WTC11 (cell line): ENCODE data around the gene SCN4A. TPM values are rescaled to one million over a fixed set of nuclear protein-coding genes. Genes with fewer than 3 reads are reported as not detected.
A peak's percentile ranks its signal among the peaks of the same experiment; 100 is the strongest.
"Not testable (repeated sequence)": the region's sequence is repeated elsewhere in the genome, so short reads cannot be mapped to it uniquely, and the experiment has no call there.

Source experiments
- ATAC-seq: fragments of 200-7000 bp; cut with Tn5 transposase; 2 replicates; pipeline ENCODE4 v1.10.0; 2021; ENCODE audit warnings: mild to moderate bottlenecking, moderate library complexity
- CTCF ChIA-PET: fragments of 300-600 bp; sonication (Branson Sonifier 250); formaldehyde crosslinking; loops from one replicate; lab custom pipeline; 2021; ENCODE audit warnings: antibody characterized with exemption; lab: Charles Lee
- POLR2A ChIA-PET: fragments of 350-600 bp; sonication (Branson Sonifier 250); formaldehyde crosslinking; loops from one replicate; lab custom pipeline; 2021; ENCODE audit warnings: antibody characterized with exemption; lab: Charles Lee
- DNase-seq: peaks from one replicate; pipeline ENCODE4 v3.0.0; 2021; ENCODE audit warnings: low spot score
- H3K27ac Mint-ChIP-seq: 2 replicates; pipeline ENCODE4 v1.8.0; 2021; ENCODE audit warnings: mixed read lengths
- H3K27me3 Mint-ChIP-seq: 2 replicates; pipeline ENCODE4 v1.8.0; 2021; ENCODE audit warnings: low read depth, mild to moderate bottlenecking, moderate library complexity, mixed read lengths
- H3K36me3 Mint-ChIP-seq: 2 replicates; pipeline ENCODE4 v1.8.0; 2021; ENCODE audit warnings: mixed read lengths
- H3K4me1 Mint-ChIP-seq: 2 replicates; pipeline ENCODE4 v1.8.0; 2022; ENCODE audit warnings: mixed read lengths
- H3K4me3 Mint-ChIP-seq: 2 replicates; pipeline ENCODE4 v1.8.0; 2021; ENCODE audit warnings: mild to moderate bottlenecking, moderate library complexity, mixed read lengths
- H3K9me3 Mint-ChIP-seq: 2 replicates; pipeline ENCODE4 v1.8.0; 2021; ENCODE audit warnings: mixed read lengths
- CTCF ChIP-seq: fragments of 200-600 bp; IDR thresholded peaks from 2 replicates; pipeline ENCODE4 v1.8.0; 2022; ENCODE audit warnings: antibody characterized with exemption
- total RNA-seq: library from RNA; stranded (reverse); gene quantifications from 3 replicates; pipeline ENCODE4 v1.2.3, GENCODE V29; 2021

SCN4A gene
- total RNA-seq, 1 experiment from 2014 or later = 5.8 TPM

GRCh38 chr17:63892316-63893037, 80.2 kb downstream of the SCN4A start:
- POLR2A ChIA-PET, H3K36me3 Mint-ChIP-seq, H3K9me3 Mint-ChIP-seq, H3K27me3 Mint-ChIP-seq, H3K4me3 Mint-ChIP-seq: not testable (repeated sequence)
- DNase-seq (peak; percentile 42), ATAC-seq (peak; percentile 55)
- Mint-ChIP-seq H3K27ac (0 out of 2 replicates have a peak overlapping the region, but pooled peaks have one; percentile 65), H3K4me1 (peaks cover 13% of the 10 kb centered on the region)
- peak; percentile 38; the same call in 1 of the 2 replicates for TF ChIP-seq CTCF
- CTCF ChIA-PET = interaction anchor here (0.6 to 2.2 kb wide), 19 partner anchors 10 to 255 kb away, joined by 3 to 18 read pairs (median 4); partner anchors contain the start of genes GH1, GH2 and PRR29

GRCh38 chr17:63889026-63889848, 83.5 kb downstream of the SCN4A start:
- peak; percentile 93 for ATAC-seq
- POLR2A ChIA-PET = interaction anchor here (0.7 kb wide), 1 partner anchor 72 kb away, joined by 3 read pairs; no protein-coding TSS in a partner anchor
- H3K36me3 Mint-ChIP-seq, H3K4me1 Mint-ChIP-seq, H3K27me3 Mint-ChIP-seq, H3K9me3 Mint-ChIP-seq, H3K4me3 Mint-ChIP-seq: not testable (repeated sequence)
- H3K27ac Mint-ChIP-seq = 0 out of 2 replicates have a peak overlapping the region, but pooled peaks have one; percentile 50
- CTCF ChIA-PET = interaction anchor here (0.6 to 2.1 kb wide), 29 partner anchors 8 to 393 kb away, joined by 3 to 18 read pairs (median 4); partner anchors contain the start of genes CSHL1, GH1 and GH2
- DNase-seq = peak; percentile 71
- peak; percentile 63 for TF ChIP-seq CTCF

Other genes starting within 250 kb of the SCN4A start
- 36.6 to 43.1 TPM (median 41.2 TPM) in 3 replicates for gene STRADA, start 231.1 kb downstream of the SCN4A start, total RNA-seq
- gene CCDC47, start 199.3 kb downstream of the SCN4A start, total RNA-seq = 63.0 to 70.9 TPM (median 63.9 TPM) in 3 replicates
- gene DDX42, start 198.7 kb downstream of the SCN4A start, total RNA-seq = 102 to 128 TPM (median 106 TPM) in 3 replicates
- 135 to 152 TPM (median 149 TPM) in 3 replicates for gene PSMC5, start 145.5 kb downstream of the SCN4A start, total RNA-seq
- gene FTSJ3, start 145.3 kb downstream of the SCN4A start, total RNA-seq = 47.7 to 62.1 TPM (median 52.0 TPM) in 3 replicates
- 80.1 to 106 TPM (median 86.7 TPM) in 3 replicates for gene SMARCD2, start 130.2 kb downstream of the SCN4A start, total RNA-seq
- not detected in 3 replicates for gene CSH2, start 99.2 kb downstream of the SCN4A start, total RNA-seq
- 0.35 to 1.3 TPM (median 0.60 TPM) in 3 replicates for gene GH2, start 91.0 kb downstream of the SCN4A start, total RNA-seq
- gene CSH1, start 76.3 kb downstream of the SCN4A start, total RNA-seq = not detected in 3 replicates
- gene CSHL1, start 61.7 kb downstream of the SCN4A start, total RNA-seq = not detected in 3 replicates
- gene GH1, start 54.1 kb downstream of the SCN4A start, total RNA-seq = not detected in 3 replicates
- 3.0 to 3.5 TPM (median 3.2 TPM) in 3 replicates for gene CD79B, start 40.6 kb downstream of the SCN4A start, total RNA-seq
- gene PRR29, start 25.4 kb upstream of the SCN4A start, total RNA-seq = 0.64 to 1.1 TPM (median 0.85 TPM) in 3 replicates
- 0.33 to 0.57 TPM (median 0.44 TPM) in 3 replicates for gene ICAM2, start 47.7 kb upstream of the SCN4A start, total RNA-seq
- gene ERN1, start 157.2 kb upstream of the SCN4A start, total RNA-seq = 6.5 to 8.6 TPM (median 7.6 TPM) in 3 replicates